ENCODE data around the gene EGFL6.

DNA sequence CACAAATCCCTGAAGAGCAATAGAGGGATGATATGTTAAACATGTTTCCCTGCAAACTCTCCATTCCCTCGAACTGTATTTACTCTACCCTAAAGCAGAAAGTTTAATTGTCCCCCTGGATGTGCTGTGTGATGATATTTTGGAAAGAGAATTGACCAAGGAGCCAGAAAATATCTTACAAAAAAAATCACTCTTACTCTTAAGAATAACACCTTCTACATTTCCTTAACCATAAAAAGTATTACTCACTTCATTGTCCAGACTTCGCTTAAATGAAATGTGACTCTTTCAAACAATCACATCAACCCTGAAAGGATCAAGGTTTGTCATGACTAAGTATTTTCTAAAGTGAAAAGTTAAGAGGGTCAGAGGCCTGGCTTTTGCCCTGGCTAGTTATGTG, 49.0 kb upstream of the EGFL6 start:
- TF ChIP-seq CTCF (IDR thresholded peaks at IDR 0.05; ENCODE audit: low read length), result no peak
- TF ChIP-seq EZH2 (optimal IDR thresholded peaks at IDR 0.05; ENCODE audit: low read depth, low read length), result no peak

All from MM.1S (cell line).